ENCODE measurements around the gene SPG7.
A peak's percentile ranks its signal among the peaks of the same experiment; 100 is the strongest.
"Not testable (repeated sequence)": the region's sequence is repeated elsewhere in the genome, so short reads cannot be mapped to it uniquely, and the experiment has no call there.

SPG7 gene

DNA sequence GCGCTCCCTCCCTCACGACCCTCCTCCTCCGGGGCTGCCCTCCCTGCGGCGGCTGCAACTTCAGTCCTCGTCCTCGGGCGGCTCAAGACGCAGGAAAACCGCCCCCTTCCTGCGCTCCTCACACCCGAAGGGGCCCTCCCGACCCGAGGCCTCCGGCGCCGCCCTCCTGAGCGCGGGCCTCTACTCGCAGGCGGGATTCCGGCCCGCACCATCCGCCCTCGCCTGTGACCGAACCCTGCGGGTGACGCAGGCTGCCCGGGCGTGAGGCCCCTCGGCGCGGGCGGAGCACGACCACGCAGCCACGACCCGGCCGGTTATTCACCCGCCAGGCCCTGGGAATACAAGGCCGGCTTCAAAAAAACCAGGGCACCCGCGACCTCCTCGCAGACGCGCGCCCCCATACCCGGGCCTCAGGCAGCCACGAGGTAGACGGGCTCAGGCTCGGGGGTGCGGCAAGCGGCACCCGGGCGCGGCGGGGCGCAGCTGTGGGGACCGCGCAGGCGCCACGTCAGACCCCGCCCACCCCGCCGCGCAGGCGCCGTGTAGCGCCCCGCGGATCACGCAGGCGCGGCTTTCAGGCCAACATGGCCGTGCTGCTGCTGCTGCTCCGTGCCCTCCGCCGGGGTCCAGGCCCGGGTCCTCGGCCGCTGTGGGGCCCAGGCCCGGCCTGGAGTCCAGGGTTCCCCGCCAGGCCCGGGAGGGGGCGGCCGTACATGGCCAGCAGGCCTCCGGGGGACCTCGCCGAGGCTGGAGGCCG, at the start of gene SPG7:
Gene SPG7 (plus strand): TSS at position 570 of the 757 bp plus-strand sequence. CDS start 15 bp downstream, at position 585.
- Histone ChIP-seq H3K27me3 (replicated peaks) (no peaks in the 10 kb centered on the region), H3K4me3 (ENCODE audit: low read depth, low read length) (peak within 1 kb of the TSS; percentile 78), H3K36me3 (replicated peaks) (peaks cover 27% of the 10 kb centered on the region), H3K27ac (peak within 1 kb of the TSS; percentile 95)
- TF ChIP-seq, protein P1, sequence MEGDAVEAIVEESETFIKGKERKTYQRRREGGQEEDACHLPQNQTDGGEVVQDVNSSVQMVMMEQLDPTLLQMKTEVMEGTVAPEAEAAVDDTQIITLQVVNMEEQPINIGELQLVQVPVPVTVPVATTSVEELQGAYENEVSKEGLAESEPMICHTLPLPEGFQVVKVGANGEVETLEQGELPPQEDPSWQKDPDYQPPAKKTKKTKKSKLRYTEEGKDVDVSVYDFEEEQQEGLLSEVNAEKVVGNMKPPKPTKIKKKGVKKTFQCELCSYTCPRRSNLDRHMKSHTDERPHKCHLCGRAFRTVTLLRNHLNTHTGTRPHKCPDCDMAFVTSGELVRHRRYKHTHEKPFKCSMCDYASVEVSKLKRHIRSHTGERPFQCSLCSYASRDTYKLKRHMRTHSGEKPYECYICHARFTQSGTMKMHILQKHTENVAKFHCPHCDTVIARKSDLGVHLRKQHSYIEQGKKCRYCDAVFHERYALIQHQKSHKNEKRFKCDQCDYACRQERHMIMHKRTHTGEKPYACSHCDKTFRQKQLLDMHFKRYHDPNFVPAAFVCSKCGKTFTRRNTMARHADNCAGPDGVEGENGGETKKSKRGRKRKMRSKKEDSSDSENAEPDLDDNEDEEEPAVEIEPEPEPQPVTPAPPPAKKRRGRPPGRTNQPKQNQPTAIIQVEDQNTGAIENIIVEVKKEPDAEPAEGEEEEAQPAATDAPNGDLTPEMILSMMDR (IDR thresholded peaks at IDR 0.05; ENCODE audit: low read depth, low read length, missing control alignments): no peak
- peak; percentile 65 for DNase-seq
- in situ Hi-C loops (cut with HindIII; ENCODE audit: low pct_ligation_motif_present, low sequenced_read_pairs): no loop called here

DNA sequence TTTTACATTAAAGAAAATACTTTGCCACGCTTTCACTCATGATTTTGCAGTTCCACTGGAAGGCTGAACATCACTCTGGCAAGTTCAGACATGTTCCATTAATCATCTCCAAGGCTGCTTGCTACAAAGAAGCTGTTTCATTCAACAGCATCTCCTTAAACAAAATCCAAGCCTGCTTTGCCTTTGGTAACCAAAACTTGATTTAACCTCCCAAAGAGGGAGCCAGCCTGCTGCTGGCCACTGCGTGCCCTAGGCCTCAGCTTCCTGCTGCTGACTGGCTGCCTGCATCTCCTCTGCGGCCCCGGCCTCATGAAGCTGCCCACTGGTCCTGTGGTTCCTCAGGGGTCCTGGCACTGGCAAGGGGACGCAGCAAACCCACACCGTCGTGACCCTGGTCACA, 49.7 kb upstream of the SPG7 start:
- Histone ChIP-seq H3K4me3 (ENCODE audit: low read depth, low read length) (no peak overlapping the region), H3K27me3 (replicated peaks) (no peaks in the 10 kb centered on the region), H3K27ac (peak overlapping the region; percentile 45), H3K36me3 (replicated peaks) (no peaks in the 10 kb centered on the region)
- in situ Hi-C loops (cut with HindIII; ENCODE audit: low pct_ligation_motif_present, low sequenced_read_pairs): no loop called here
- TF ChIP-seq, protein P1 (IDR thresholded peaks at IDR 0.05; ENCODE audit: low read depth, low read length, missing control alignments): no peak
- DNase-seq: no peak

DNA sequence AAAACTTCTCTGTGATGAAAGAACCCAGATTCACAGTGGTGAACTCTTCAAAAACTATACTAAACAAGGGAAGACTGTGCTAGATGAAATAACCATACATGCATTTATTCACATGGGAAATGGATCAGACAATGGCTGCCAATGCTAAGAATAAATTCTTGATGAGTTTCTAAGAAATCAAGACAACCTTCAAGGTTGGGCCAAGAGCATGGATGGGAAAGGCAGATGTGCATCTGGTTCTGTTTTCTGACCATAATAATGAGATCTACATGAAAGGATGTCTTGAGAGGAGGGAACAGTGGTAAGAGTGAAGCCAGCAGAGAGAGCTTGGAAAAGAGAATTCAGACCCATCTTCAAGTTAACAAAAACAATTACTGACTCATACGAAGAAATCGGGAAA, 49.2 kb upstream of the SPG7 start:
- Histone ChIP-seq H3K36me3 (replicated peaks) (no peaks in the 10 kb centered on the region), H3K27me3 (replicated peaks) (no peaks in the 10 kb centered on the region), H3K27ac (peak overlapping the region; percentile 45), H3K4me3 (ENCODE audit: low read depth, low read length) (no peak overlapping the region)
- in situ Hi-C loops (cut with HindIII; ENCODE audit: low pct_ligation_motif_present, low sequenced_read_pairs): no loop called here
- TF ChIP-seq, protein P1 (IDR thresholded peaks at IDR 0.05; ENCODE audit: low read depth, low read length, missing control alignments): no peak
- no peak for DNase-seq

DNA sequence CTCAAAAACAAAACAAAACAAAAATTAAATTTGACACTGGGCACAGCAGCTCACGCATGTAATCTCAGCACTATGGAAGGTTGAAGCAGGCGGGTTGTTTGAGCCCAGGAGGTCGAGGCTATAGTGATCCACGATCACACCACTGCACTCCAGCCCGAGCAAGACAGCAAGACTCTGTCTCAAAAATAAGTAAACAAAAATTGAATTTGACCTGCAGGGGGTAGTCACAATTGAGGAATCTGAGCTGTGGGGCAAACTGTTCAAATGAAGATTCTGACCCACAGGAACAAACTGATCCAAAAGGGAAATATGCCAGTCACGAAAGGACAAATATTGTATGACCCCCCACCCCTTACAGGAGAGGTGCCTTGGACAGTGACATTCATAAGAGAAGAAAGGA, 47.6 kb upstream of the SPG7 start:
- no peak overlapping the region for H3K4me3 ChIP-seq (ENCODE audit: low read depth, low read length)
- no peak overlapping the region for H3K27ac ChIP-seq
- in situ Hi-C loops (cut with HindIII; ENCODE audit: low pct_ligation_motif_present, low sequenced_read_pairs): no loop called here
- DNase-seq: no peak
- no peaks in the 10 kb centered on the region for H3K27me3 ChIP-seq (replicated peaks)
- no peaks in the 10 kb centered on the region for H3K36me3 ChIP-seq (replicated peaks)
- TF ChIP-seq, protein P1 (IDR thresholded peaks at IDR 0.05; ENCODE audit: low read depth, low read length, missing control alignments): no peak

DNA sequence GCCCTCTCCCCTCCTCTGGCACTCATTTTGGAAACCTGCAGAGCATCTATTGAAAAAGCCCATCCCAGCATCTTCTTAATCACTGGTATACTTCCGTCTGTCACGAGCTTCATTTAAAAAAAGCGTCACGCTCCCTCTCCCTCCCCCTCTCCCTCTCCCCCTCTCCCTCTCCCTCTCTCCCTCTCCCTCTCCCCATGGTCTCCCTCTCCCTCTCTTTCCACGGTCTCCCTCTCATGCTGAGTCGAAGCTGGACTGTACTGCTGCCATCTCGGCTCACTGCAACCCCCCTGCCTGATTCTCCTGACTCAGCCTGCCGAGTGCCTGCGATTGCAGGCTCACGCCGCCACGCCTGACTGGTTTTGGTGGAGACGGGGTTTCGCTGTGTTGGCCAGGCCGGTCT, 46.3 kb upstream of the SPG7 start:
- H3K27ac ChIP-seq: not testable (repeated sequence)

DNA sequence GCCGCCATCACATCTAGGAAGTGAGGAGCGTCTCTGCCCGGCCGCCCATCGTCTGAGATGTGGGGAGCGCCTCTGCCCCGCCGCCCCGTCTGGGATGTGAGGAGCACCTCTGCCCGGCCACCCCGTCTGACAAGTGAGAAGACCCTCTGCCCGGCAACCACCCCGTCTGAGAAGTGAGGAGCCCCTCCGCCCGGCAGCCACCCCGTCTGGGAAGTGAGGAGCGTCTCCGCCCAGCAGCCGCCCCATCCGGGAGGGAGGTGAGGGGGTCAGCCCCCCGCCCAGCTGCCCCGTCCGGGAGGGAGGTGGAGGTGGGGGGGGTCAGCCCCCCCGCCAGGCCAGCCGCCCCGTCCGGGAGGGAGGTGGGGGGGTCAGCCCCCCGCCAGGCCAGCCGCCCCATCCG, 45.6 kb upstream of the SPG7 start:
- DNase-seq; in situ Hi-C loops (cut with HindIII; ENCODE audit: low pct_ligation_motif_present, low sequenced_read_pairs); H3K27me3 ChIP-seq (replicated peaks); H3K4me3 ChIP-seq (ENCODE audit: low read depth, low read length); H3K27ac ChIP-seq; H3K36me3 ChIP-seq (replicated peaks): not testable (repeated sequence)

More for the DNA sequence above, 46.3 kb upstream of the SPG7 start:
- H3K36me3 ChIP-seq (replicated peaks); in situ Hi-C loops (cut with HindIII; ENCODE audit: low pct_ligation_motif_present, low sequenced_read_pairs); H3K4me3 ChIP-seq (ENCODE audit: low read depth, low read length); H3K27me3 ChIP-seq (replicated peaks); DNase-seq: not testable (repeated sequence)

GRCh38 chr16:89463312-89463711, 44.9 kb upstream of the SPG7 start:
- H3K27me3 ChIP-seq (replicated peaks); H3K36me3 ChIP-seq (replicated peaks); H3K4me3 ChIP-seq (ENCODE audit: low read depth, low read length); H3K27ac ChIP-seq; in situ Hi-C loops (cut with HindIII; ENCODE audit: low pct_ligation_motif_present, low sequenced_read_pairs); DNase-seq: not testable (repeated sequence)
